ENCODE results near the gene MT1E.
"Not testable (repeated sequence)": the region's sequence is repeated elsewhere in the genome, so short reads cannot be mapped to it uniquely, and the experiment has no call there.

MT1E gene

GRCh38 chr16:56649271-56649670 lies 23.7 kb downstream of the MT1E start:
- DNase-seq, result no peak

GRCh38 chr16:56649820-56650219 lies 24.2 kb downstream of the MT1E start:
- no peak for DNase-seq

GRCh38 chr16:56651586-56651985 lies 26.0 kb downstream of the MT1E start, which contains the start of gene MT1B:
Gene MT1B, plus strand, starts transcription at chr16:56651886. Its CDS starts 68 bp downstream, at chr16:56651954.
- DNase-seq, result no peak

- no peak for DNase-seq
These were observed 27.0 kb downstream of the MT1E start for GRCh38 chr16:56652600-56652999.

GRCh38 chr16:56653218-56653617 lies 27.6 kb downstream of the MT1E start:
- DNase-seq, result no peak

GRCh38 chr16:56657555-56658326 lies 32.2 kb downstream of the MT1E start, which contains the start of gene MT1F:
Gene MT1F, plus strand, starts transcription at chr16:56657959. Its CDS starts 100 bp downstream, at chr16:56658059.
- no peak for DNase-seq

- no peak for DNase-seq
These were observed 32.8 kb downstream of the MT1E start for GRCh38 chr16:56658327-56658875.

- DNase-seq, result no peak
These were observed 37.1 kb downstream of the MT1E start for GRCh38 chr16:56662357-56663354.

GRCh38 chr16:56664506-56664905 lies 38.9 kb downstream of the MT1E start:
- no peak for DNase-seq

- DNase-seq, result not testable (repeated sequence)
These were observed 40.0 kb downstream of the MT1E start for GRCh38 chr16:56665286-56666261.

- DNase-seq, result no peak
These were observed 42.3 kb downstream of the MT1E start, which contains the start of gene MT1G for GRCh38 chr16:56667581-56668571. Gene MT1G, minus strand, starts transcription at chr16:56668065. Its CDS starts 72 bp downstream, at chr16:56667993.

- no peak for DNase-seq
These were observed 43.6 kb downstream of the MT1E start, which contains the start of gene MT1H for GRCh38 chr16:56669005-56669839. Gene MT1H, plus strand, starts transcription at chr16:56669814. Its CDS starts 71 bp downstream, at chr16:56669885.

GRCh38 chr16:56669840-56670619 lies 44.4 kb downstream of the MT1E start:
- no peak for DNase-seq

GRCh38 chr16:56670620-56670934 lies 45.0 kb downstream of the MT1E start:
- no peak for DNase-seq

- DNase-seq, result not testable (repeated sequence)
These were observed 46.1 kb downstream of the MT1E start for GRCh38 chr16:56671691-56672090.

- not testable (repeated sequence) for DNase-seq
These were observed 46.6 kb downstream of the MT1E start for GRCh38 chr16:56672171-56672570.

- no peak for DNase-seq
These were observed 47.4 kb downstream of the MT1E start for GRCh38 chr16:56672761-56673536.

- peak; percentile 8 for DNase-seq
These were observed 48.3 kb downstream of the MT1E start for GRCh38 chr16:56673921-56674320.

Measured in KG1 (cell line).